ENCODE measurements around the gene GRID1.

- TF ChIP-seq SIN3A (IDR thresholded peaks at IDR 0.05; ENCODE audit: low read depth, low read length) (no peak), RAD21 (IDR thresholded peaks at IDR 0.05; ENCODE audit: insufficient read depth, low read depth, low read length) (no peak), CTCF (IDR thresholded peaks at IDR 0.05 in 2 of 3, conservative IDR thresholded peaks at IDR 0.05 in 1 of 3; ENCODE audit: control insufficient read depth in 2 of 3, extremely low read depth in 1 of 3, insufficient read depth in 1 of 3, low read depth in 3 of 3, low read length in 3 of 3) (no peak), GABPA (IDR thresholded peaks at IDR 0.05; ENCODE audit: low read depth) (no peak), POLR2AphosphoS5 (IDR thresholded peaks at IDR 0.05; ENCODE audit: low read length) (no peak), POLR2A (IDR thresholded peaks at IDR 0.05; ENCODE audit: low read depth, low read length) (no peak), USF2 (IDR thresholded peaks at IDR 0.05; ENCODE audit: borderline replicate concordance, low read depth, low read length) (no peak), SMARCA5 (IDR thresholded peaks at IDR 0.05) (no peak), CEBPB (IDR thresholded peaks at IDR 0.05; ENCODE audit: borderline replicate concordance in 1 of 2, low read depth in 2 of 2, low read length in 2 of 2) (no peak), EP300 (IDR thresholded peaks at IDR 0.05; ENCODE audit: borderline replicate concordance in 1 of 2, control insufficient read depth in 1 of 2, low read depth in 2 of 2, low read length in 2 of 2) (no peak), ZNF384 (IDR thresholded peaks at IDR 0.05; ENCODE audit: borderline replicate concordance, low read depth, low read length) (no peak)
These were observed 764.3 kb downstream of the GRID1 start for GRCh38 chr10:85602306-85602705.
